Measurements from ENCODE around the gene TMEM98.
A peak's percentile ranks its signal among the peaks of the same experiment; 100 is the strongest.
"Not testable (repeated sequence)": the region's sequence is repeated elsewhere in the genome, so short reads cannot be mapped to it uniquely, and the experiment has no call there.

The TMEM98 gene

DNA sequence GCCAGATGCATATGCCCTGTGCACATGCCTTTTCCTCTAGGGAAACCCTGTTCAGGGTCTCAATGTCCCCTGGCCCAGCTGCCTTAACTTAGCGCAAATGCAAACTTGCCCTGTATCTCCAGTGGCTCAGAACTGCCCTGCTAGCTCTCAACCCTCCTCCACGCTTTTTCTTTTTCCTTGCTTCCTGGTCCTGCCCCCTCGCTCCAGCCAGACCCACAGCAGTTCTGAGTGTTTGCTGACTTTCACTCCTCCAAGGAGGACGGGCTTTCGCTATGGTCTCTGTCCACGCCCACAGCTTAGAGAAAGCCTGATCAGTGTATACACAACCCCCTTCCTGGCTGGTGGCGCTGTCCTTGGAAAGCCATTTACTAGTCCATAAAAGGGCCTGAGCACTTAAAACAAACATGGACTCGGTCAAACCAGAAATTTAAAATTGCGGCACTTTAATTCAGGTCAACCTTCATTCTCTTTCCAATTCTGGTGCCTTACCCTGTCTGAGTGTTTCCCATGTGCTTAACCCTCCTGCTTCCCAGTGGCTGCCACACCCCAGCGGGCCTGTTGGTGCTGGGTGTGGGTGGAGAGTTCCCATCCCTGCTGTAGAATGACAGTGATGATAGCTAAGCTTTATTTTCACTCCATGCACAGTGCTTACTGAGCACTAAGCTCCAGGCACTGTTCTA is 15.6 kb upstream of the TMEM98 start:
- Histone ChIP-seq H3K27ac (peak overlapping the region in 9 of 21 experiments; percentile 3 to 66 (median 16)), H3K4me3 (no peak overlapping the region)

DNA sequence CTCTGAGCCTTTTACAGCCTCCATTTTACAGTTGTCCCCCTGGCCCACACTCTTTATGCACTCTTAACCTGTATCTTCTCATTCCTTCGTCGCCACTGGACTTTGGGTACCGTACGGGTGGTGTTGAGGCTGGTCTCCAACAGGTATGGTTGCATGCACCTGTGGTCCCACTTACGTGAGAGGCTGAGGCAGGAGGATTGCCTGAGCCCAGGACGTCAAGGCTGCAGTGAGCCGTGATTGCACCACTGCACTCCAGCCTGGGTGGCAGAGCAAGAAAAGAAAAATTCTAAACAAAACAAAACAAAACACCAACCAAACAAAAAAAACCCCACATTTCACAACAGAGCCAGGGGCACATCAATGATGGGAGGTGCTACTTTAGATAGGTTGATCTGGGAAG is 14.4 kb upstream of the TMEM98 start:
- H3K4me3 ChIP-seq: no peak overlapping the region
- H3K27ac ChIP-seq: no peak overlapping the region

DNA sequence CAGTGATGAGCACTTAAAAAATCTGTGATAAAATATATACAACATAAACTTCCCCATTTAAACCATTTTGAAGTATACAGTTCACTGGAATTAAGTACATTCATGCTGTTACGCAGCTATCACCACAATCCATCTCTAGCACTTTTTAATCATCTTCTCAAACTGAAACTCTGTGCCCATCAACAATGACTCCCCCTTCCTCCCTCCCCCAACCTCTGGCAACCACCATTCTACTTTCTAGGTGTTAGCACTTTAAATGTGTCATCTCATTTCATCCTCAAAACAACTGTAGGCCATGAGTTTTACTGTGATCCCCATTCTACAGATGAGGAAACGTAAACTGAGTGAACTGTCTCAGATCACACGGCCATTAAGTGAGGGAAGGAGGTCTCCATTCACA is 13.8 kb upstream of the TMEM98 start:
- Histone ChIP-seq H3K4me3 (no peak overlapping the region), H3K27ac (no peak overlapping the region)

DNA sequence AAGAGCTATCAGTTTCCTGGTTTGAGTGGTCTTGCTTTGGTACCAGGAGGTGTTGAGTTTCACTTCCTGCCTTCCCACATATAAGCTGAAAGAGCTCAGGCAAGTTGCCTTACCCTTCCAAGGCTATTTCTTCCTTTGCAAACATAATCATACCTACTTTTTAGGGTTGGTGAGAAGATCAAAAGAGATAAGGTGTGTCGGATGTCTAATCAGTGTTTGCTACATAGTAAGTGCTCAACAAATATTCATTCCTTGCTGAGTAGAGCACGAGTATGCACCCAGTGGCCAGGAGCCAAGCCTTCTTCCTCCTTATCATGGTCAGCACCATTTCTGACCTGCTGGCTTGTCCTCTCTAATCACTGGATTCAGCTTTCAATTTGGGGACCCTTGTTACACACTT is 12.7 kb upstream of the TMEM98 start:
- Histone ChIP-seq H3K27ac (no peak overlapping the region), H3K4me3 (no peak overlapping the region)

DNA sequence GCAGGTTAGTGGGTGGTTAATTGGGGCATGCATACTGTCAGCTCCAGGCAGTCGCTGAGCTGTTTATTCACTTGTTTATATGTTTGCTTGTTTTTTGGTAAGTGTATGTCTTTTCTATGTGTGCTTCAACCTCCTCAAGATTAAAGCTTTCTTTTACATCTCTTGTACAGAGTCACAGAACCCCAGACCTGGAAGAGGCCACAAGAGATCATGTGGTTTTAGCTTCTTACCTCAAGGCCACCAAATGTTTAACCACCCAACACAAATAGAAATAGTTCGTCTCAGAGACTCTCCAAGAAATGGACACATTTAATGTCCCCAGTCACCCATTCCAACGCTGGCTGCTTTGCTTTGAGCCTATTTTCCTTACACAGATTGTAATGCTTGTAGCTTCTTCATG is 11.8 kb upstream of the TMEM98 start:
- H3K4me3 ChIP-seq: no peak overlapping the region

DNA sequence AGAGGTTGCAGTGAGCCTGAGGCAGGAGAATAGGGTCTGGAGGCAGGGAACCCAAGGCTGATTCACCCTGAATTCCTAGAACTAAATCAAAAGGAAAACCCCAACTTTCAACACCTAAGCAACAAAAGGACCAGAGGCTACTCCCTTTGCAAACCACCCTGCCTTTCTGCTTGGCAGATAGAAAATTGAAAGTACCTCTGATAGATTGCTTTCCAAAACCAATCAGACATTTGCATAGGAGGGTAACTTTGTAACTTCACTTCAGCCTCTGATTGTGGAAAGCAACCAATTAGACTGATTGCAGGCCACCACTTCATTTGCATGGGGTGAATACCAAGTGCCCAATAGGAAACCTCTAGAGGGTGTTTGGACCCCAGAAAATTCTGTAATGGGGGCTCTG is 10.9 kb upstream of the TMEM98 start:
- Histone ChIP-seq H3K27ac (no peak overlapping the region), H3K4me3 (no peak overlapping the region)

More for the DNA sequence above, 11.8 kb upstream of the TMEM98 start:
- no peak overlapping the region for H3K27ac ChIP-seq

DNA sequence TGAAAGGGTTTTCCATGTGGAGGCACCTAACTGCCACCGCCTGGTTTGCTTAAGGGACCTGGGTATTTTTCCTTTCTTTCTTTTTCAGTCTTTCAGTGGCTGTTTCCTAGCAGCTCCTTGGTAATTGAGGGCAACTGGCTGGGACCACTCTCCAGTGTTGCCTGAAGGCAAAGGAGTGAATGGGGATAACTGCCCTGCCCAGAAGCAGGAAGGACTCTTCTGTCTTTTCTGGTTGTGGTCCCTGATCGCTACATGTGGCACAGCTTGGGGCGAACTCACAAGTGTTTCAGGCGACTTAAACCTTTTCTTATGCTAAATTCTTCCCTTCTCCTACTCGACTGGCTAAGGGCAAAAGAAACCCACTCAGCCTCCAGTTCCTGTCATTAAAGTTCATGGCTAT is 10.1 kb upstream of the TMEM98 start:
- Histone ChIP-seq H3K27ac (no peak overlapping the region), H3K4me3 (no peak overlapping the region)

DNA sequence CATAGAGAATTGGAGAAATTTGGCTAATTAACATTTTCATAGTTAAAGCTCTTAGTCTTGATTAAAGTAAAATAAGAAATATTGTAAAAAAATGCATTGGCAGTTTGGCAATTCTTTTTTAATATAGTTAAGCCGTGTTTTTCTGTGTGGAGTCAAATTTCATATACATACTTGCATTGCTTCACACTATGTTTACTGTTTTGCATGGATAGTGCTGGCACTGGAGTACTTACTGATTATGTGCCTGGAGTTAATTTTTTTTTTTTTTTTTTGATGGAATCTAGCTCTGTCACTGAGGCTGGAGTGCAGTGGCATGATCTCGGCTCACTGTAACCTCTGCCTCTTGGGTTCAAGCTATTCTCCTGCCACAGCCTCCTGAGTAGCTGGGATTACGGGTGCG is 8.1 kb upstream of the TMEM98 start:
- not testable (repeated sequence) for H3K27ac ChIP-seq, H3K4me3 ChIP-seq

DNA sequence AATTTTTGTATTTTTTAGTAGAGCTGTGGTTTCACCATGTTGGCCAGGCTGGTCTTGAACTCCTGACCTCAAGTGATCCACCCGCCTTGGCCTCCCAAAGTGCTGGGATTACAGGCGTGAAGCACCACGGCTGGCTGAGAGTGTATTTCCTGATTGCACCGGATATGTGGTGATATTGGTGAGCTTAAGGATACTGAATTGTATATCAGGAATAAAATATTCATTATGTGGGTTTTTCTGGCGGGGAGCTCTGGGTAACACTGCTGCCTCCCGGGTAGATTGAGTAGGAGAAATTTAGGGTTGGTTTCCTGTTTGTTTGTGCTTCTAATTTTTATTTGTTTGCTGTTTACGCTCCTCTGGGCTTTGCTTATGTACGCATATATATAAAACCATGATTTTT is 7.7 kb upstream of the TMEM98 start:
- no peak overlapping the region for H3K4me3 ChIP-seq
- H3K27ac ChIP-seq: no peak overlapping the region

DNA sequence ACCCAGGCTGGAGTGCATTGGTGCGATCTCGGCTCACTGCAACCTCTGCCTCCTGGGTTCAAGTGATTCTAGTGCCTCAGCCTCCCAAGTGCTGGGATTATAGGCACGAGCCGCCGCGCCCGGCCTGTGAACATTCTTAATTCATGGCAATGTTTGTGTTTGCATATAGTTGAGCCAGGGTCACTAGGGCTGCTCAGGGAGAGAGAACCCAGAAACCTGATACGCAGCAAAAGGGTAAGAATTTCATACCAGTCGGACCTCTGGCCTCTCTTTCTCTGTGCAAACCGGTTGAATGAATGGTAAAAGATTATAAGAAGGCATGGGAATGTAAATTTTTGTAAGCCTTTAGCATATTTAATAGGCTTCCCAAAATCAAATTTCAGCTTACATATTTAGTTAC is 6.9 kb upstream of the TMEM98 start:
- Histone ChIP-seq H3K27ac (no peak overlapping the region), H3K4me3 (no peak overlapping the region)

DNA sequence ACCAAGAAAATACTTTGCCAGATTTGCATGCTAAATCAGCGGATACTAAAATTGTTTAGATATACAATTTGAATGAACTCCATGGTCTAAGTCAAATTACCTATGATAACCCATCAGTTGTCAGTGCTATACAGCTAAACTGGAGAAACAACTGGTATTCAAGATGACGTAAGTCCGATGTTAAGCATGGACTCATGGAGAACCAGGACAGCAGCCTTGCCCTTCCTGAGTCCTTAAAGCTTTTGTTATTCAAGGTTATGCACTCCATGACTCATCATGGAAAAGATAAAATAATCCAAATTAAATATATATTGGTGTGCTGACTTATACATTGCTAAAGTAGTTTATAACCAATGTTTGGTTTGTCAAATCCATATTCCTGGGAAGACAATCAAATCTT is 4.0 kb upstream of the TMEM98 start:
- H3K27ac ChIP-seq, H3K4me3 ChIP-seq: not testable (repeated sequence)

DNA sequence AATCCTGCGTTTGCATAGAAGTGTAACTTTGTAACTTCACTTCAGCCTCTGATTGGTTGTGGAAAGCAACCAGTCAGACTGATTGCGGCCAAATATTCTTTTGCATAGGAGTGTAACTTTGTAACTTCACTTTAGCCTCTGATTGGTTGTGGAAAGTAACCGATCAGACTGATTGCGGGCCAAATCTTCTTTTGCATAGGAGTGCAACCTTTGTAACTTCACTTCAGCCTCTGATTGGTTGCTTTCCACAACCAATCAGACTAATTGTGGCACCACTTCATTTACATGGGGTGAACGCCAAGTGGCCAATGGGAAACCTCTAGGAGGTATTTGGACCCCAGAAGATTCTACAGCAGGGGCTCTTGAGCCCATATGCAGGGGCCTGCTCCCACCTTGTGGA is 1.8 kb upstream of the TMEM98 start:
- no peak overlapping the region for H3K4me3 ChIP-seq
- no peak overlapping the region for H3K27ac ChIP-seq

DNA sequence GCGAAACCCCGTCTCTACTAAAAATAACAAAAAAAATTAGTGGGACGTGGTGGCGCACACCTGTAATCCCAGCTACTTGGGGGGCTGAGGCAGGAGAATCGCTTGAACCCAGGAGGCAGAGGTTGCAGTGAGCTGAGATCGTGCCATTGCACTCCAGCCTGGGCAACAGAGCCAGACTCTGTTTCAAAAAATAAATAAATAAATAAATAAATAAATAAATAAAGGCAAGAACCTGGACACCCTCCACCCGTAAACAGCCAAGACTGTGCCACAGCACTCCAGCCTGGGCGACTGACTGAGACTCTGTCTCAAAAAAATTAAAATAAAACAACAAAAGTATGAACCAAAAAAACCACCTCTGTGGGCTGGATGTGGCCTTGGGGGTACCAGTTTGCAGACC is 1.2 kb upstream of the TMEM98 start:
- not testable (repeated sequence) for H3K4me3 ChIP-seq, H3K27ac ChIP-seq

DNA sequence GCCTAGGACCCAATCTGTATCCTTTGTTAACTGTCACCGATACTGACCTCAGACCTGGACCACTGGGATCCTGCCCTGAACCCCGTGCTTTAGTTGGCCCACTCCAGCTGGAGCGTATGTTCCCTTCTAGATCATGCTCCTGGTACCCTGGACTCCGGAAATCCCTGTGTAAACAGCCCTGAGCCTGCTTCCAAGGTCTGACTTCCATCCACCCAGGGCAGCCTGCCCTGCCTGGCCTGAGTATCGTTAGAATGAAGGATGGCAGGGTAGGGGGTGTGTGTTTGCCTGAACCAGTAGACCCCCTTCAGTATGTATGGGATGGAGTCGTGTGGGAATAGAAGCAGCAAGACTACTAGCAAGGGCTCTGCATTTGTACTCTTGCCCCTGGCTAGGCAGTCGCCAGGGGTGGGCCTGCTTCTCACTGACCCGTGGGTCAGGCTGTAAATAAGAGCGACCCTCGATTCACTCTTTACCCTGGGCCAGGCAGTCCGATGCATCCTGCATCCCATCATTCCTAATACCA is 691 bp upstream of the TMEM98 start:
- Histone ChIP-seq H3K27ac (peak overlapping the region in 15 of 21 experiments; percentile 22 to 88 (median 77)), H3K4me3 (peak overlapping the region; percentile 44 to 66 (median 50))

DNA sequence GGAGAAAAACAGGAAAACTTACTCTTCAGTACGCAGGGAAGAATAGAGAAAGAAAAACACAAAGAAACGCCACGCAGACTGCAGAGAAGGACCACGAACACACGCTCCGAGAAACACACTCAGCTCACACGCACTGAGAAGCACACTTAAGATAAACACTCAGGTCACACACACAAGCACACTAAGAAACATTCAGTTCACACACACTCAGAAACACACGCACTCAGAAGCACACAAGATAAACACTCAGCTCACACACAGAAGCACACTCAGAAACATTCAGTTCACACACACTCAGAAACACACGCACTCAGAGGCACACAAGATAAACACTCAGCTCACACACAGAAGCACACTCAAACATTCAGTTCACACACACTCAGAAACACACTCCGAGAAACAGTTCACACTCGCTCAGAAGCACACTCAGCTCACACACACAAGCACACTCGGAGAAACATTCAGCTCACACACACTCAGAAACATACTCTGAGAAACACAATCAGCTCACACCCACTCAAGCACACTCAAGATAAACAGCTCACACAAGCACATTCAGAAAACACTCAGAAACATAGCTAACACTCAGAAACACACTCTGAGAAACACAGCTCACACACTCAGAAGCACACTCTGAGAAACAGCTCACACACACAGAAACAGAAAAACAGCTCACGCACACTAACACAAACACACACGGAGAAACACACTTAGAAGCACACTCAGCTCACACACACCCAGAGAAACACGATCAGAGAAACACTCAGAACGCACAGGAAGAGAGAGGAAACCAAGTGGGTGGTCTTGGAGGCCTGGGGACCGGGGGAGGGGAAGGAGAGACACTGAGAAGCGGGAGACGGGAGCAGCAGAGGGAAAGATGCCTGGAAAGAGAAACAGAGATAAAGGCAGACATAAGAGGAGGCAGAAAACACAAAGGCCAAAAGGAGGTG is 908 bp downstream of the TMEM98 start:
- peak overlapping the region in 19 of 21 experiments; percentile 40 to 91 (median 81) for H3K27ac ChIP-seq
- H3K4me3 ChIP-seq: peak overlapping the region; percentile 44 to 66 (median 50)

DNA sequence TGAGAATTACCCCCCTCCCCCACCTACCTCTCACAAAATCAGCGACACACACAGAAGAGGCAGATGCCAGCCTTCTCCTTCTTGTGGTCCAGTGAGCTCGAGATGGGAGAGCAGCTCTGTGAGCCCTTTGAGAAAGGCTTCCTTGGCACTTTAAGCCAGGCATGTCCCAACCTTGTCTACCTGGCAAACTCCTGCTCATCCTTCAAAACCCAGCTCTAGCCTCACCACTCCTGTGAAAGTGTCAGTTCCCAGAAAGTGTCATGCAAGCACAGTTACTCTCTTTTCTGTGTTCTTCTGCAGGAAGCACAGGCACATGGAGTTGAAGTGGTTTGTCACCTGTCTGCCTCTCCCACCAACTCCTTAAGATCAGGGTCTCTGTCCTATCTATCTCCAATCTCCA is 1.6 kb downstream of the TMEM98 start:
- Histone ChIP-seq H3K27ac (peak overlapping the region in 2 of 21 experiments; percentile 75 to 87), H3K4me3 (peak overlapping the region in 1 of 7 experiments; percentile 62)

DNA sequence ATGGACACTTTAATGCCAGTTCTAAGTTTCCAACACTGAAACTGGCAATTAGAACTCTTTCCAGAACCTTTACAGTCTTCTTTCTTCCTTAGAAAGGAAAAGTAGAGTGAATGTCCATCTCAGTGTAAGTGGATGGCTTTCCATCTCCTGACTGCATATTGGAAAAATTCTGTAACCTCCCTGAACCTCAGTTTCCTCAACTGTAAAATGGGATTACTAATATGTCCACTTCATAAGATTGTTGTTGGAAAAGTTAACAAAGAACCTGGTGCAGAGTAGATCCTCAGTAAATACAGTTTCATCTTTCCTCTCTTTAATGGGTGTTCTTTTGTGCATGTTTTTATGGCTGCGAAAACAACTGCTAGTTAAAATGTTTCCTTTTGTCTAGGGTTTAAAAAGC is 2.6 kb downstream of the TMEM98 start:
- H3K27ac ChIP-seq: no peak overlapping the region
- H3K4me3 ChIP-seq: no peak overlapping the region

DNA sequence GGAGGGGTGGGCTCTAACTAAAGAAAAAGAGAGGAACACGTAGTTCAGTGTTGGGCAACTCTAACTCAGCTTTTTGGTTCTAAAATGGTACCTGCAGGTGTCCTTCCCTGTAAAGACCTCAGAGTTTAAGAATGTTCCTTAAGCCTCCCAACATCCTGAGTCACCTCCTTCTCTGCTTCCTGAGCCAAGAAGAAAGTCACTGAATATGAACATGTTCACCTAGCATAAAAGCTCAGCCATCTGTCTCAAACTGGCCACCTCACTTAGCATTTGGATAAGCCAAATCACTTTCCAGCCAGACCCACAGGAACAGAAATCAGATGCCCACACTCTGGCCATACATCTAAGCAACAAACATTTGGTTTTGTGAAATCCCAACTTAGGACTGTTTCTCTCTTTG is 3.7 kb downstream of the TMEM98 start:
- Histone ChIP-seq H3K27ac (no peak overlapping the region), H3K4me3 (no peak overlapping the region)

DNA sequence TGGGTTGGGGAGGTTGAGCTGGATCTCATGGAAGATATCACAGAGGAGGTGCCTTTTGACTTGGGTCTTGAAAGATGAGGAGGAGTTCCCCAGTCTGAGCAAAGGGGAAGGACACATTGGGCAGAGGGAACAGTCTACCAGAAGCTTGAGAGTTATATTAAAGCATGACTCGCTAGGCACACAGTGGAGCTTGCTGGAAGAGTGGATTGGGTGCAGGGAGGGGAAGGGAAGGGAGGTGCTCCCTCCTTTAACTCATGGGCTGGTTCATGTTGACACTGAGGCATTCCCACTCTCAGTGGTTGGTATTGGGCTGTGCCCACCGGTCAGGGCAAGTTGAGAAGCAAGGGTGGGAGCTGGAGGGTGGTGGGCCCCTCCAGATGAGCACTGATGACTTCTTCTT is 5.9 kb downstream of the TMEM98 start:
- no peak overlapping the region for H3K27ac ChIP-seq
- H3K4me3 ChIP-seq: no peak overlapping the region

DNA sequence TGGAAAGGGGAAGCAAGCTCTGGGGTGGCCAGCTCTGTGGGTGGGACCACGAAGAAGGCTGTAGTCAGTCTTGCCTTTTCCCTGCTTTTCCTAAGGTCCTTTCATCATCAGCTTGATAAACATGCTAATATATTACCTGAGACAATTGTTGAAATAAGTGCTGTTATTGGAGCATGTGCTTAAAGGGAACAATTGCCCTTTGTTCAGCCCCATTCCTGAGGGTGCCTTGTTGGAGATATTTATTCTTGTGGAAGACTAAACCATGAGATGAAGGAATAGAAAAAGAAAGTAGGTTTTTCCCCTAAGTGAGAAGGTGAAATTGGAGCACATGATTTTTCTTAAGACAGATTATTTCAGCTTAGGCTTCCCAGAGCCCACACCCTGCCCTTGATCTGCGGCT is 7.8 kb downstream of the TMEM98 start:
- H3K4me3 ChIP-seq: no peak overlapping the region
- peak overlapping the region in 1 of 21 experiments; percentile 16 for H3K27ac ChIP-seq
